SK-N-SH (cell line): ENCODE data around the gene DNAJA3. TPM values are rescaled to one million over a fixed set of nuclear protein-coding genes. Genes with fewer than 3 reads are reported as not detected.
A peak's percentile ranks its signal among the peaks of the same experiment; 100 is the strongest.

Experiments used
- CTCF ChIA-PET: fragments of 300-600, 350-600 bp; formaldehyde crosslinking; extraction: SDS; loops from one replicate; lab custom pipeline; 2021; lab: Yijun Ruan, JAX
- POLR2A ChIA-PET: fragments of 350-600 bp; sonication (Branson Sonifier 250); formaldehyde crosslinking; extraction: SDS; loops from one replicate; lab custom pipeline; 2020; ENCODE audit warnings: antibody characterized with exemption, inconsistent platforms; lab: Yijun Ruan, JAX
- DNase-seq: peaks from one replicate; pipeline ENCODE4 v3.0.0; 2012
- H2AFZ ChIP-seq: fragments of 200-600 bp; sonication (generic); 2 replicates; pipeline ENCODE4 v1.8.1; 2016; ENCODE audit warnings: antibody characterized with exemption, mild to moderate bottlenecking, low read depth
- H3F3A ChIP-seq: fragments of 200-600 bp; sonication (generic); replicated peaks from 2 replicates; pipeline ENCODE3; 2016; ENCODE audit warnings: antibody characterized with exemption, mild to moderate bottlenecking; ENCODE audit not compliant: insufficient read depth
- H3K27ac ChIP-seq, 2 experiments: fragments of 200-500 bp in 1 of 2; fragments of 200-600 bp in 1 of 2; sonication (Bioruptor generic) in 1 of 2; sonication (generic), shearing (Covaris generic) in 1 of 2; 2 replicates each; pipeline versions ENCODE4 v1.5.1 to v1.6.1; 2014 to 2016; ENCODE audit warnings: low read depth in 2 of 2, inconsistent platforms in 1 of 2, low read length in 1 of 2, mild to moderate bottlenecking in 1 of 2, mixed read lengths in 1 of 2
- H3K27me3 ChIP-seq: fragments of 200-600 bp; sonication (generic), shearing (Covaris generic); 2 replicates; pipeline ENCODE4 v1.6.1; 2016; ENCODE audit warnings: mixed run types; ENCODE audit not compliant: insufficient read depth
- H3K36me3 ChIP-seq, 2 experiments: fragments of 200-500 bp in 1 of 2; fragments of 200-600 bp in 1 of 2; sonication (Bioruptor generic) in 1 of 2; sonication (generic) in 1 of 2; replicated peaks in 1 of 2; 2 replicates each; pipeline versions ENCODE3 to v1.5.1; 2014 to 2016; ENCODE audit warnings: low read length in 1 of 2, mild to moderate bottlenecking in 1 of 2; ENCODE audit not compliant: insufficient read depth in 2 of 2, control insufficient read depth in 1 of 2
- H3K4me1 ChIP-seq, 2 experiments: fragments of 200-500 bp in 1 of 2; fragments of 200-600 bp in 1 of 2; sonication (Bioruptor generic) in 1 of 2; sonication (generic), shearing (Covaris generic) in 1 of 2; 2 replicates each; pipeline versions ENCODE4 v1.5.1 to v1.6.1; 2014 to 2016; ENCODE audit warnings: low read depth in 1 of 2, low read length in 1 of 2, mixed run types in 1 of 2; ENCODE audit not compliant: insufficient read depth in 2 of 2, control insufficient read depth in 1 of 2
- H3K4me2 ChIP-seq: fragments of 200-600 bp; sonication (generic), shearing (Covaris generic); 2 replicates; pipeline ENCODE4 v1.6.1; 2017; ENCODE audit warnings: mixed run types
- H3K4me3 ChIP-seq, 2 experiments: fragments of 200-500 bp in 1 of 2; fragments of 200-600 bp in 1 of 2; sonication (Bioruptor generic) in 1 of 2; sonication (generic), shearing (Covaris generic) in 1 of 2; 2 replicates each; pipeline versions ENCODE4 v1.5.1 to v1.8.1; 2014 to 2016; ENCODE audit warnings: low read depth in 2 of 2, inconsistent platforms in 1 of 2, low read length in 1 of 2, mild to moderate bottlenecking in 1 of 2, mixed read lengths in 1 of 2, moderate library complexity in 1 of 2
- H3K79me2 ChIP-seq: fragments of 200-600 bp; sonication (generic); 2 replicates; pipeline ENCODE4 v1.8.1; 2017; ENCODE audit warnings: mild to moderate bottlenecking; ENCODE audit not compliant: insufficient read depth
- H3K9ac ChIP-seq: fragments of 200-600 bp; sonication (generic); 2 replicates; pipeline ENCODE4 v1.6.1; 2017; ENCODE audit warnings: mixed run types
- H3K9me2 ChIP-seq: fragments of 200-600 bp; sonication (generic); 2 replicates; pipeline ENCODE4 v1.6.1; 2017; ENCODE audit warnings: mixed run types
- H3K9me3 ChIP-seq: fragments of 200-600 bp; sonication (generic); 2 replicates; pipeline ENCODE4 v1.6.1; 2017; ENCODE audit warnings: mixed run types, mild to moderate bottlenecking, moderate library complexity
- H4K20me1 ChIP-seq: fragments of 200-600 bp; sonication (generic); 2 replicates; pipeline ENCODE4 v1.6.1; 2017; ENCODE audit warnings: mild to moderate bottlenecking, mixed run types; ENCODE audit not compliant: insufficient read depth
- EP300 ChIP-seq, 2 experiments: IDR thresholded peaks; 2 replicates each; pipeline versions ENCODE4 v1.4.0 to v1.6.1; 2012; ENCODE audit warnings: borderline replicate concordance in 1 of 2, low read depth in 1 of 2, low read length in 1 of 2
- FOSL2 ChIP-seq: IDR thresholded peaks from 2 replicates; pipeline ENCODE4 v1.4.0; 2012; ENCODE audit warnings: low read depth, mild to moderate bottlenecking, moderate library complexity, borderline replicate concordance
- FOXJ3 ChIP-seq: sonication (generic); formaldehyde crosslinking; IDR thresholded peaks from 2 replicates; pipeline ENCODE4 v1.5.1; 2020; ENCODE audit warnings: mild to moderate bottlenecking, missing genetic modification reagents
- FOXM1 ChIP-seq: IDR thresholded peaks from 2 replicates; pipeline ENCODE4 v1.4.0; 2012; ENCODE audit warnings: low read depth, mild to moderate bottlenecking
- GABPA ChIP-seq: IDR thresholded peaks from 2 replicates; pipeline ENCODE4 v1.4.0; 2012; ENCODE audit warnings: low read depth, mild to moderate bottlenecking
- NRF1 ChIP-seq: IDR thresholded peaks from 2 replicates; pipeline ENCODE4 v1.6.1; 2012; ENCODE audit warnings: low read depth, mild to moderate bottlenecking, low read length
- POLR2AphosphoS5 ChIP-seq: IDR thresholded peaks from 2 replicates; pipeline ENCODE4 v1.6.1; 2012; ENCODE audit warnings: low read depth, low read length
- RCOR1 ChIP-seq: fragments of 150-350 bp; IDR thresholded peaks from 2 replicates; pipeline ENCODE4 v1.6.1; 2017; ENCODE audit warnings: antibody characterized with exemption, low read length
- TAF1 ChIP-seq: IDR thresholded peaks from 2 replicates; pipeline ENCODE4 v1.6.1; 2012; ENCODE audit warnings: low read depth, mild to moderate bottlenecking, low read length, moderate library complexity, borderline replicate concordance
- WGBS: methylation state at CpG from one replicate; pipeline ENCODE4 v1.1.6; 2017; ENCODE audit warnings: low lambda C conversion rate; 5-methylcytosine and 5-hydroxymethylcytosine counted together
- polyA plus RNA-seq, 3 experiments: library from polyadenylated mRNA; depleted of rRNA; stranded (reverse); fragments of >200 nt; gene quantifications; 2 replicates each; pipeline ENCODE4 v1.2.3, GENCODE V29; 2012
- TF ChIP-seq, protein P1 (sequence below): IDR thresholded peaks from 2 replicates; pipeline ENCODE4 v1.6.1; 2012; ENCODE audit warnings: mild to moderate bottlenecking, low read depth, low read length, moderate library complexity
- TF ChIP-seq, protein P2 (sequence below): IDR thresholded peaks from 2 replicates; pipeline ENCODE4 v1.4.0; 2012; ENCODE audit warnings: low read depth, borderline replicate concordance
- TF ChIP-seq, protein P3 (sequence below): IDR thresholded peaks from 2 replicates; pipeline ENCODE4; 2012
- TF ChIP-seq, protein P4 (sequence below): fragments of 150-350 bp; IDR thresholded peaks from 2 replicates; pipeline ENCODE4 v1.6.1; 2017; ENCODE audit warnings: antibody characterized with exemption, low read length, low read depth, borderline replicate concordance

Gene DNAJA3
- polyA plus RNA-seq, 1 of the 3 experiments (the other 2 are of a cell fraction): 52.6 TPM

DNA sequence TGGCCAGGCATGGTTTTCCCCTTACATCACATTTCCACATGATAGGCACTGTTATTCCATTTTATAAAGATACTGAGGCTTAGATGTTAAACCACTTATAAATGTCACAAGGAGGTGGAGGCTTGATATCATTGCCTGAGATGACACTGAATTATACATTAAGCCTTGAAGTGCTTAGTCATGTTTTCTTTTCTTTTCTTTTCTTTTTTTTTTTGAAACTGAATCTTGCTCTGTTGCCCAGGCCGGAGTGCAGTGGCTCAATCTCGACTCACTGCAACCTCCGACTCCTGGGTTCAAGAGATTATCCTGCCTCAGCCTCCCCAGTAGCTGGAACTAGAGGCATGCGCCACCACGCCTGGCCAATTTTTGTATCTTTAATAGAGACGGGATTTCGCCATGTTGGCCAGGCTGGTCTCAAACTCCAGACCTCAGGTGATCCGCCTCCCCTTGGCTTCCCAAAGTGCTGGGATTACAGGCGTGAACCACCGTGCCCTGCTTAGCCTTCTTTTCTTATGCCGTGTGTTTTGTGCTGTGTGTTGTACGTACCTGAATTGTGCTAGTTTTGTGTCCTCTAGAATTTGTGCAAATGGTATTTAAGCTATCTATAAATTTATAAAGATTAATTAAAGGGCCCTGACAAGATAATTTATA is 1.2 kb downstream of the DNAJA3 start:
- TF ChIP-seq, protein P1, sequence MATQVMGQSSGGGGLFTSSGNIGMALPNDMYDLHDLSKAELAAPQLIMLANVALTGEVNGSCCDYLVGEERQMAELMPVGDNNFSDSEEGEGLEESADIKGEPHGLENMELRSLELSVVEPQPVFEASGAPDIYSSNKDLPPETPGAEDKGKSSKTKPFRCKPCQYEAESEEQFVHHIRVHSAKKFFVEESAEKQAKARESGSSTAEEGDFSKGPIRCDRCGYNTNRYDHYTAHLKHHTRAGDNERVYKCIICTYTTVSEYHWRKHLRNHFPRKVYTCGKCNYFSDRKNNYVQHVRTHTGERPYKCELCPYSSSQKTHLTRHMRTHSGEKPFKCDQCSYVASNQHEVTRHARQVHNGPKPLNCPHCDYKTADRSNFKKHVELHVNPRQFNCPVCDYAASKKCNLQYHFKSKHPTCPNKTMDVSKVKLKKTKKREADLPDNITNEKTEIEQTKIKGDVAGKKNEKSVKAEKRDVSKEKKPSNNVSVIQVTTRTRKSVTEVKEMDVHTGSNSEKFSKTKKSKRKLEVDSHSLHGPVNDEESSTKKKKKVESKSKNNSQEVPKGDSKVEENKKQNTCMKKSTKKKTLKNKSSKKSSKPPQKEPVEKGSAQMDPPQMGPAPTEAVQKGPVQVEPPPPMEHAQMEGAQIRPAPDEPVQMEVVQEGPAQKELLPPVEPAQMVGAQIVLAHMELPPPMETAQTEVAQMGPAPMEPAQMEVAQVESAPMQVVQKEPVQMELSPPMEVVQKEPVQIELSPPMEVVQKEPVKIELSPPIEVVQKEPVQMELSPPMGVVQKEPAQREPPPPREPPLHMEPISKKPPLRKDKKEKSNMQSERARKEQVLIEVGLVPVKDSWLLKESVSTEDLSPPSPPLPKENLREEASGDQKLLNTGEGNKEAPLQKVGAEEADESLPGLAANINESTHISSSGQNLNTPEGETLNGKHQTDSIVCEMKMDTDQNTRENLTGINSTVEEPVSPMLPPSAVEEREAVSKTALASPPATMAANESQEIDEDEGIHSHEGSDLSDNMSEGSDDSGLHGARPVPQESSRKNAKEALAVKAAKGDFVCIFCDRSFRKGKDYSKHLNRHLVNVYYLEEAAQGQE: no peak
- no peak for TF ChIP-seq GABPA
- no peak for TF ChIP-seq RCOR1
- TF ChIP-seq POLR2AphosphoS5: no peak
- TF ChIP-seq, protein P2, sequence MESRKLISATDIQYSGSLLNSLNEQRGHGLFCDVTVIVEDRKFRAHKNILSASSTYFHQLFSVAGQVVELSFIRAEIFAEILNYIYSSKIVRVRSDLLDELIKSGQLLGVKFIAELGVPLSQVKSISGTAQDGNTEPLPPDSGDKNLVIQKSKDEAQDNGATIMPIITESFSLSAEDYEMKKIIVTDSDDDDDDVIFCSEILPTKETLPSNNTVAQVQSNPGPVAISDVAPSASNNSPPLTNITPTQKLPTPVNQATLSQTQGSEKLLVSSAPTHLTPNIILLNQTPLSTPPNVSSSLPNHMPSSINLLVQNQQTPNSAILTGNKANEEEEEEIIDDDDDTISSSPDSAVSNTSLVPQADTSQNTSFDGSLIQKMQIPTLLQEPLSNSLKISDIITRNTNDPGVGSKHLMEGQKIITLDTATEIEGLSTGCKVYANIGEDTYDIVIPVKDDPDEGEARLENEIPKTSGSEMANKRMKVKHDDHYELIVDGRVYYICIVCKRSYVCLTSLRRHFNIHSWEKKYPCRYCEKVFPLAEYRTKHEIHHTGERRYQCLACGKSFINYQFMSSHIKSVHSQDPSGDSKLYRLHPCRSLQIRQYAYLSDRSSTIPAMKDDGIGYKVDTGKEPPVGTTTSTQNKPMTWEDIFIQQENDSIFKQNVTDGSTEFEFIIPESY: no peak
- no peak for TF ChIP-seq TAF1
- no peak for TF ChIP-seq FOSL2
- TF ChIP-seq FOXJ3: no peak
- TF ChIP-seq, protein P3, sequence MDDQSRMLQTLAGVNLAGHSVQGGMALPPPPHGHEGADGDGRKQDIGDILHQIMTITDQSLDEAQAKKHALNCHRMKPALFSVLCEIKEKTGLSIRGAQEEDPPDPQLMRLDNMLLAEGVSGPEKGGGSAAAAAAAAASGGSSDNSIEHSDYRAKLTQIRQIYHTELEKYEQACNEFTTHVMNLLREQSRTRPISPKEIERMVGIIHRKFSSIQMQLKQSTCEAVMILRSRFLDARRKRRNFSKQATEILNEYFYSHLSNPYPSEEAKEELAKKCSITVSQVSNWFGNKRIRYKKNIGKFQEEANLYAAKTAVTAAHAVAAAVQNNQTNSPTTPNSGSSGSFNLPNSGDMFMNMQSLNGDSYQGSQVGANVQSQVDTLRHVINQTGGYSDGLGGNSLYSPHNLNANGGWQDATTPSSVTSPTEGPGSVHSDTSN: no peak
- no peak for TF ChIP-seq FOXM1
- TF ChIP-seq EP300 (IDR thresholded peaks at IDR 0.05; ENCODE audit: borderline replicate concordance in 1 of 2, low read depth in 1 of 2, low read length in 1 of 2): no peak
- no peak for TF ChIP-seq NRF1
- TF ChIP-seq, protein P4, sequence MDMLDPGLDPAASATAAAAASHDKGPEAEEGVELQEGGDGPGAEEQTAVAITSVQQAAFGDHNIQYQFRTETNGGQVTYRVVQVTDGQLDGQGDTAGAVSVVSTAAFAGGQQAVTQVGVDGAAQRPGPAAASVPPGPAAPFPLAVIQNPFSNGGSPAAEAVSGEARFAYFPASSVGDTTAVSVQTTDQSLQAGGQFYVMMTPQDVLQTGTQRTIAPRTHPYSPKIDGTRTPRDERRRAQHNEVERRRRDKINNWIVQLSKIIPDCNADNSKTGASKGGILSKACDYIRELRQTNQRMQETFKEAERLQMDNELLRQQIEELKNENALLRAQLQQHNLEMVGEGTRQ: no peak
- Histone ChIP-seq H3K9me3 (no peaks in the 10 kb centered on the region), H4K20me1 (no peaks in the 10 kb centered on the region), H3F3A (peaks cover 4% of the 10 kb centered on the region), H3K36me3 (peaks cover 3 to 8% of the 10 kb centered on the region in 2 experiments), H2AFZ (no peak overlapping the region), H3K79me2 (peaks cover 54% of the 10 kb centered on the region), H3K4me3 (peak overlapping the region; percentile 72 to 99), H3K9me2 (no peaks in the 10 kb centered on the region), H3K4me1 (peaks cover 5 to 14% of the 10 kb centered on the region in 2 experiments; a peak in 2 of 4 replicates), H3K27me3 (no peaks in the 10 kb centered on the region), H3K27ac (0 out of 4 replicates have a peak overlapping the region, but pooled peaks of 1 of the 2 experiments have one; percentile 96), H3K9ac (peak overlapping the region; percentile 90), H3K4me2 (peak overlapping the region; percentile 89)
- WGBS: 87% methylated on average over 12 of the region's 12 CpGs
- CTCF ChIA-PET: no interaction called here
- POLR2A ChIA-PET: no interaction called here
- DNase-seq: no peak
